Kidney (tissue), 14 donors: ENCODE measurements around the gene NFAM1. TPM values are rescaled to one million over a fixed set of nuclear protein-coding genes. Genes with fewer than 3 reads are reported as not detected.

Source experiments
- DNase-seq, 5 donors: peaks; one replicate each; pipeline ENCODE4 v3.0.0-alpha.2; 2013 to 2020
- FAIRE-seq: peaks from 2 replicates; lab custom pipeline; 2012; peaks lifted over from hg19 to GRCh38; lab: Jason Lieb, UNC
- H3K27ac ChIP-seq, 2 donors: one replicate each; pipeline ENCODE4 v1.7.0; 2013; ENCODE audit warnings: low read depth in 2 of 2, low read length in 2 of 2, inconsistent platforms in 1 of 2
- H3K27me3 ChIP-seq: one replicate; pipeline ENCODE4 v1.7.1; 2013; ENCODE audit warnings: low read length, inconsistent platforms; ENCODE audit not compliant: control insufficient read depth, insufficient read depth
- H3K36me3 ChIP-seq, 3 donors: one replicate each; pipeline versions ENCODE4 v1.7.0 to v1.7.1; 2013; ENCODE audit warnings: low read length in 3 of 3, control low read depth in 1 of 3, inconsistent platforms in 1 of 3; ENCODE audit not compliant: insufficient read depth in 3 of 3, control insufficient read depth in 2 of 3
- H3K4me1 ChIP-seq, 3 donors: one replicate each; pipeline versions ENCODE4 v1.7.0 to v1.7.1; 2013; ENCODE audit warnings: low read length in 3 of 3, inconsistent platforms in 1 of 3, low read depth in 1 of 3; ENCODE audit not compliant: control insufficient read depth in 2 of 3, insufficient read depth in 2 of 3
- H3K4me3 ChIP-seq, 3 donors: one replicate each; pipeline versions ENCODE4 v1.7.0 to v1.8.1; 2013; ENCODE audit warnings: low read length in 3 of 3, control low read depth in 1 of 3, inconsistent platforms in 1 of 3
- H3K9ac ChIP-seq, 3 donors: one replicate each; pipeline versions ENCODE4 v1.7.0 to v1.7.1; 2013; ENCODE audit warnings: low read length in 3 of 3, control low read depth in 1 of 3, inconsistent platforms in 1 of 3
- H3K9me3 ChIP-seq, 3 donors: one replicate each; pipeline versions ENCODE4 v1.7.0 to v1.7.1; 2013; ENCODE audit warnings: low read length in 3 of 3, control low read depth in 1 of 3, inconsistent platforms in 1 of 3; ENCODE audit not compliant: control insufficient read depth in 2 of 3, insufficient read depth in 1 of 3
- intact Hi-C: fragments of 100-400 bp; cut with DNase I; formaldehyde crosslinking; loops from one replicate; pipeline ENCODE4 v1.11.1; 2022
- polyA plus RNA-seq: library from polyadenylated mRNA; stranded (reverse); fragments of 350-450 nt; fragmentation: Illumina TruSeq; extraction: RNeasy Lipid Tissue Mini Kit (QIAGEN cat#74804); gene quantifications from one replicate; pipeline ENCODE4 v1.2.3, GENCODE V29; 2014; ENCODE audit warnings: low read depth, low replicate concordance; ENCODE audit not compliant: insufficient read depth
- total RNA-seq: library from RNA; stranded (reverse); fragmentation: NEBNext Ultra II Directional; extraction: Animal tissue kit (Norgen Biotek cat#: 25700); gene quantifications from one replicate; pipeline ENCODE4 v1.2.1, GENCODE V29; 2021
- TF ChIP-seq, protein P1 (sequence below): IDR thresholded peaks from 3 replicates; pipeline ENCODE4 v1.5.1; 2012; ENCODE audit warnings: mild to moderate bottlenecking, moderate library complexity, borderline replicate concordance; ENCODE audit not compliant: insufficient read depth; ENCODE audit errors: extremely low read depth
- donor health status: control.
- donor health status: control.
- donor health status: control.
- donor health status: control.
- donor health status: control.
- donor health status: DM: yes; HTN: yes; CAD: no.
- donor health status: Normal renal cell carcinoma (clear cell type).

Gene NFAM1
- total and polyA plus RNA-seq, 2 donors from 2014 or later, result 0.60 to 7.9 TPM

DNA sequence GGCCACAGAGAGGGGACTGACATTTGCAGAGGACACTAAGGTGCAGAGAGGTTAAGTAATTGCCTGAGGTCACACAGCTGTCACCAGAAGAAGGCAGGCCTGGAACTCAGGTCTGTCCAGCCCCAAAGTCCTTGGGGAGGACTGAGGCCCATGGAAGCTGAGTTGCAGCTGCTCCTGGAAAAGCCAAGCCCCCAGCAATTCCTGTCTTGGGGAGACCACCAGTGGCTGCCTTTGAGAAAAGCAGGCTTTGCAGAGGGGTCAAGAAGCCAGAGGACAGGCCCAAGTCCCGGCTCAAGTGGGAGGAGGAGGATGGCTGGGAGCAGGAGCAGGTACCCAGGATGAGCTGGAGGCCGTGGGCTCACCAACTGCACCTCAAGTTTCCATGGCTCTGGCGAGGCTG lies 3.4 kb downstream of the NFAM1 start:
- Histone ChIP-seq H3K36me3 (no peaks in the 10 kb centered on the region), H3K27ac (no peak overlapping the region), H3K9me3 (no peaks in the 10 kb centered on the region), H3K4me3 (no peak overlapping the region), H3K27me3 (no peaks in the 10 kb centered on the region), H3K4me1 (peaks cover 0 to 2% (median 0%) of the 10 kb centered on the region in 3 donors), H3K9ac (no peak overlapping the region)
- TF ChIP-seq, protein P1, sequence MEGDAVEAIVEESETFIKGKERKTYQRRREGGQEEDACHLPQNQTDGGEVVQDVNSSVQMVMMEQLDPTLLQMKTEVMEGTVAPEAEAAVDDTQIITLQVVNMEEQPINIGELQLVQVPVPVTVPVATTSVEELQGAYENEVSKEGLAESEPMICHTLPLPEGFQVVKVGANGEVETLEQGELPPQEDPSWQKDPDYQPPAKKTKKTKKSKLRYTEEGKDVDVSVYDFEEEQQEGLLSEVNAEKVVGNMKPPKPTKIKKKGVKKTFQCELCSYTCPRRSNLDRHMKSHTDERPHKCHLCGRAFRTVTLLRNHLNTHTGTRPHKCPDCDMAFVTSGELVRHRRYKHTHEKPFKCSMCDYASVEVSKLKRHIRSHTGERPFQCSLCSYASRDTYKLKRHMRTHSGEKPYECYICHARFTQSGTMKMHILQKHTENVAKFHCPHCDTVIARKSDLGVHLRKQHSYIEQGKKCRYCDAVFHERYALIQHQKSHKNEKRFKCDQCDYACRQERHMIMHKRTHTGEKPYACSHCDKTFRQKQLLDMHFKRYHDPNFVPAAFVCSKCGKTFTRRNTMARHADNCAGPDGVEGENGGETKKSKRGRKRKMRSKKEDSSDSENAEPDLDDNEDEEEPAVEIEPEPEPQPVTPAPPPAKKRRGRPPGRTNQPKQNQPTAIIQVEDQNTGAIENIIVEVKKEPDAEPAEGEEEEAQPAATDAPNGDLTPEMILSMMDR, result no peak
- DNase-seq (no peak), FAIRE-seq (no peak)
- intact Hi-C loops, result no loop called here

- TF ChIP-seq, protein P1, result no peak
- Histone ChIP-seq H3K27me3 (no peaks in the 10 kb centered on the region), H3K9me3 (no peaks in the 10 kb centered on the region), H3K4me1 (no peaks in the 10 kb centered on the region), H3K27ac (no peak overlapping the region), H3K9ac (no peak overlapping the region), H3K36me3 (no peaks in the 10 kb centered on the region), H3K4me3 (no peak overlapping the region)
- intact Hi-C loops, result no loop called here
- no peak for FAIRE-seq
- no peak for DNase-seq
Measured at GRCh38 chr22:42428025-42428424, 4.2 kb downstream of the NFAM1 start.

GRCh38 chr22:42427167-42427566 lies 5.0 kb downstream of the NFAM1 start:
- H3K27me3 ChIP-seq, result no peaks in the 10 kb centered on the region
- no peaks in the 10 kb centered on the region for H3K4me1 ChIP-seq
- no peak for DNase-seq
- H3K27ac ChIP-seq, result no peak overlapping the region
- H3K36me3 ChIP-seq, result no peaks in the 10 kb centered on the region
- H3K9me3 ChIP-seq, result no peaks in the 10 kb centered on the region
- no peak overlapping the region for H3K9ac ChIP-seq
- no peak overlapping the region for H3K4me3 ChIP-seq
- FAIRE-seq, result no peak
- intact Hi-C loops, result no loop called here
- TF ChIP-seq, protein P1, result no peak

GRCh38 chr22:42425989-42426355 lies 6.2 kb downstream of the NFAM1 start:
- FAIRE-seq, result no peak
- H3K27ac ChIP-seq, result no peak overlapping the region

More at GRCh38 chr22:42425989-42426355, 6.2 kb downstream of the NFAM1 start:
- Histone ChIP-seq H3K4me1 (no peaks in the 10 kb centered on the region), H3K9ac (no peak overlapping the region), H3K27me3 (no peaks in the 10 kb centered on the region), H3K4me3 (no peak overlapping the region), H3K9me3 (no peaks in the 10 kb centered on the region), H3K36me3 (no peaks in the 10 kb centered on the region)
- no peak for DNase-seq
- TF ChIP-seq, protein P1, result no peak
- intact Hi-C loops, result no loop called here
